Hepatocyte (in vitro differentiated cells): ENCODE measurements around the gene PDGFD.

Experiments used
- EZH2 ChIP-seq: fragments of 200-600 bp; sonication (generic); IDR thresholded peaks from 2 replicates; pipeline ENCODE4 v1.6.1; 2016; ENCODE audit warnings: antibody characterized with exemption, mild to moderate bottlenecking, borderline replicate concordance
- EZH2phosphoT487 ChIP-seq: fragments of 200-600 bp; sonication (generic); IDR thresholded peaks from one replicate; pipeline ENCODE4 v1.6.1; 2018; ENCODE audit warnings: antibody characterized with exemption, mild to moderate bottlenecking, low read depth, moderate library complexity; ENCODE audit not compliant: unreplicated experiment, severe bottlenecking
- TF ChIP-seq, protein P1 (sequence below): fragments of 200-600 bp; sonication (generic); IDR thresholded peaks from 2 replicates; pipeline ENCODE4 v1.5.1; 2016; ENCODE audit warnings: antibody characterized with exemption, mild to moderate bottlenecking; ENCODE audit not compliant: poor library complexity

DNA sequence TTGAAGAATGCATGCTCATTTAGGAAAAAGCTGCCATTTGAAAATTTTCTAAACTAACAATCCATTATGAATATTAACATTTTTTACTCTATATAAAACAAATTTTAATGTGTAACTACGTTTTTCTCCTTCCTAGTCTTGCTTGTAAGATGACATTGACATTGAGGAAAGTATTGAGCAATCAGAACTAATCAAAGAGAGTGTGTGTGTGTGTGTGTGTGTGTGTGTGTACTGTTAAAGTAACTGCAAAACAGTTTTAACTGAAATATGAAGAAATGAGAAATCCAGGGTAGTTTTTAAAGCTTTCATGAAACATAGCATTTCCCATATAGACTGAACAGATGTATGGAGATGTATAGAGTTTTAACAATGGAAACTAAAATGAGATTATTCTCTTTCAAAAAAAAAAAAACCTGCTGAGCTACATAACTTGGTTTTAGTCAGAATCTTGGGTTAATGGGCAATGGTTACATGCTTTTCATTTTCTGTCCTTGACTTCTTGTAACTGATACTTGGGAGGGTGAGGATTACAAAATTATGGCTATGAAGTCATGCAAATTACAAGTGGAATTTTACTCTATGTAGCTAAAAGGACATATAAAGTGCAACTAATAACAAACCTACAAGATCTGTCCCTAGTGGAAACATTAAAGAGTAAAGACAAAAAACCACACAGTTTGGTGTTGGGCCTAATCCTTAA lies 2.0 kb downstream of the PDGFD start:
- TF ChIP-seq, protein P1, sequence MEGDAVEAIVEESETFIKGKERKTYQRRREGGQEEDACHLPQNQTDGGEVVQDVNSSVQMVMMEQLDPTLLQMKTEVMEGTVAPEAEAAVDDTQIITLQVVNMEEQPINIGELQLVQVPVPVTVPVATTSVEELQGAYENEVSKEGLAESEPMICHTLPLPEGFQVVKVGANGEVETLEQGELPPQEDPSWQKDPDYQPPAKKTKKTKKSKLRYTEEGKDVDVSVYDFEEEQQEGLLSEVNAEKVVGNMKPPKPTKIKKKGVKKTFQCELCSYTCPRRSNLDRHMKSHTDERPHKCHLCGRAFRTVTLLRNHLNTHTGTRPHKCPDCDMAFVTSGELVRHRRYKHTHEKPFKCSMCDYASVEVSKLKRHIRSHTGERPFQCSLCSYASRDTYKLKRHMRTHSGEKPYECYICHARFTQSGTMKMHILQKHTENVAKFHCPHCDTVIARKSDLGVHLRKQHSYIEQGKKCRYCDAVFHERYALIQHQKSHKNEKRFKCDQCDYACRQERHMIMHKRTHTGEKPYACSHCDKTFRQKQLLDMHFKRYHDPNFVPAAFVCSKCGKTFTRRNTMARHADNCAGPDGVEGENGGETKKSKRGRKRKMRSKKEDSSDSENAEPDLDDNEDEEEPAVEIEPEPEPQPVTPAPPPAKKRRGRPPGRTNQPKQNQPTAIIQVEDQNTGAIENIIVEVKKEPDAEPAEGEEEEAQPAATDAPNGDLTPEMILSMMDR: no peak
- TF ChIP-seq EZH2 (no peak), EZH2phosphoT487 (no peak)
